HG03354 (cell line): ENCODE measurements around the gene CDH16.

Experiments used
- ATAC-seq: cut with Tn5 transposase; IDR thresholded peaks from one replicate; pipeline ENCODE4 v1.9.1; 2021; ENCODE audit warnings: mild to moderate bottlenecking; ENCODE audit not compliant: unreplicated experiment, poor library complexity, severe bottlenecking

CDH16 gene

GRCh38 chr16:66931665-66932064 is 13.0 kb upstream of the CDH16 start:
- no peak for ATAC-seq

DNA sequence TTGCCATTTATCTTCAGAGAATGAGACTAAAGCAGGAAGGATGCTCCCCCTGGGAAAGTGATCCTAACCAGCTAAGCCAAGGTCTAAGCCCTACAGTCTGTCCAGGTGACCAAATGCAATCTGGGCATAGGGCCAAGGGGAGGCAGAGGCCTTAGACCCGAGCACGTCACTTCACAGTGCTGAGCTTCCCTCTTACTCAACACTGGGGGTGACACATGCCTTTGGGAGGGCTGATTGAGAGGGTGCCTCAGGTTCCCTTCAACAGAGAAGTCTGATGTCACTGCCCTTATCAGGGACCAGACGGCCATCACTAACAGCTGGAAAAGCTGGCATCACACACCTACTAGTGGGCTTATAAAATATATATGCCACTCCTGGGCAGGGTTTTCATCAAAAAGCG is 11.5 kb upstream of the CDH16 start:
- ATAC-seq: no peak

DNA sequence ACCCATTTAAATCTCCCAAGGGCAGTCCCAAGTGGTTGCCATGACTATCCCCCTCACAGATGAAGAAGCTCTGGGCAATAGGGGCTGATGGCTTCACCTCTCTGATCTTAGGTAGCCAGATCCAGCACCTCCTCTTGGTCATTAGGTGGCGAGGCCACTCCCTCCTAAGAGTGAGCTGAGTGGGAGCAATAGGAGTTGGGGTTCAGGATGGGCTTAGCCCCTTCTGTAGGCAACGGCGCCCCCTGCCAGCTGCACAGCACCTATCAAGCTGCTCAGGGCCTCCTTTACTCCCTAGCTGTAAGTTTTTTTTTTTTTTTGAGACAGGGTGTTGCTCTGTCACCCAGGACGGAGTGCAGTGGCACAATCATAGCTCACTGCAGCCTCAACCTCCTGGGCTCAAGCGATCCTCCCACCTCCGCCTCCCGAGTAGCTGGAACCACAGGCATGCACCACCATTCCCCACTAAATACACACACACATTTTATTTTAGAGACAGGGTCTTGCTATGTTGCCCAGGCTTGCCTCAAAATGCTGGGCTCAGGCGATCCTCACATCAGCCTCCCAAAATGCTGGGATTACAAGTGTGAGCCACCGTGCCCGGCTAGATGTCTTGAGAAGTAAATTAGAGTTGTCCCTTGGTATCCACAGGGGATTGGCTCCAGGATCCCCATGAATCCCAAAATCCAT is 10.2 kb upstream of the CDH16 start:
- ATAC-seq: no peak

DNA sequence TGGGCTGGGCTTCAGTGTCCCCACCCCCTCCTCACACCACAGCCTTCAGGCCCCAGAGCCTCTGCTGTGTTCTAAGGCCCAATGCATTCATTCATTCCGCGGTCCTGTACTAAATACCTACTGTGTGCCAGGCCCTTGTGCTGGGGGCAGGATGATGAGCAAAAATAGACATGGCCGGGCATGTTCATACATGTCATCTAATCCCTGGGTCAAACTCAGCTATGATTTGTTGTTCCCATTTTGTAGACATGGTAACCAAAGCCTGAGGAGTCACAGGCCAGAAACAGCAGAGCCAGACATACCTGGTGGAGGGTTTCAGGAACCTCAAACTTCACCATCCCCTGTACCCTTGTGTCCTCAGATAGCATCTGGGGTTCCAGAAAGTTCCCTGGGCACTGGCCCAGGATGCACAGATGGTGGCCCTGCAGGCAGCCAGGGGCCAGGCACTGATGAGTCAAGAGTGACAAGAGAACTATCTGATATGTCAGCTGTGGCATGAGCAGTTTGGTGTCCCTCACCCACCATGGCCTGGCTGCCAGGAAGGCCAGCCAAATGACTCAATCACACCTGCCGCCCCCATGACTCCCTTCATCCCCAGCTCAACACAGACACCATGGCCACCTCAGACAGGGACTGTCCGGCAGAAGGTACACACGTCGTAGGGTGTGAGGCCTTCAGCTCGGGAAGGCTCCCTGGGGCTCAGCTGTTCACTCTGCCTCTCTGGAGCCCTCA is 9.4 kb upstream of the CDH16 start:
- ATAC-seq: no peak

- ATAC-seq: peak; percentile 44
Measured at GRCh38 chr16:66926961-66927436, 8.3 kb upstream of the CDH16 start.

DNA sequence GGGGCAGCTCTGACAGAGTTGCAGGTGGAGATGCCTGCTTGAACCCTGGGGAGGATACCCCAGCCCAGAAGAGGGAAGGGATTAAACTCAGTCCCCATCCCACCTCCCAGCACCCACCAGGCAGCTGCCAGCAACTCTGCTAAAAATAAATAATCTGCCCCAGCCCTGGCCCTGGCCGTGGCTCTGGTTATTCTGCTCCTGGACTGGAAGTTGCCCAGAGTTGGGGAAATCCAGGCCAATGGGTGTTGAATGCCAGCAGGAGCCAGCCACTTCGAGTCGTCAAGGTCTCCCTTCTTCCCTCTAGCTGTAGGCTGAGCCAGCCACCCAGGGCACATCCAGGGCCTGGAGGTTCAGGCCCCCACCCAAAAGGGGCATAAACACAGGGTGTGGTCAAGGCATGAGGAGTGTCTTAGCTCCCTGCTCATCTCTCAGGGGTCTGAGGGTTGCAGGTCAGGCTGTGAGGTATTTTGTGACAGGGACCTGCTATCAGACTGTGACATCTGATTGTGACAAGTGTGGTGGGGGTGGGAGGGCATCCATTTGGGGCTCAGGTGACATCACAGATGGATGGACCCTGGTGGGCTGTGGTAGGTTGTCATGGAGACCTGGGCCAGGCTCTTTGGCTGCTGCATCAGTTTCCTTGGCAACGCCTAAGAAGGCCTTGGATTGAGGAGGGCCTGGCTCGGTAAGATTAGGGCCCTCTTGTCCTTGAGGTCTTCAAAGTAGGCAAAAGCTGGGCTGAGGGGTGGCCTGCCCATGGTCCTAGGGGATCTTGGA is 7.7 kb upstream of the CDH16 start:
- ATAC-seq: no peak

- ATAC-seq: peak; percentile 20
Measured at GRCh38 chr16:66925322-66925840, 6.7 kb upstream of the CDH16 start, which contains the start of gene RRAD. Gene RRAD, minus strand, starts transcription at chr16:66925535. Its CDS starts 356 bp downstream, at chr16:66925179.

- ATAC-seq: peak; percentile 48
Measured at GRCh38 chr16:66924527-66925321, 6.0 kb upstream of the CDH16 start.

DNA sequence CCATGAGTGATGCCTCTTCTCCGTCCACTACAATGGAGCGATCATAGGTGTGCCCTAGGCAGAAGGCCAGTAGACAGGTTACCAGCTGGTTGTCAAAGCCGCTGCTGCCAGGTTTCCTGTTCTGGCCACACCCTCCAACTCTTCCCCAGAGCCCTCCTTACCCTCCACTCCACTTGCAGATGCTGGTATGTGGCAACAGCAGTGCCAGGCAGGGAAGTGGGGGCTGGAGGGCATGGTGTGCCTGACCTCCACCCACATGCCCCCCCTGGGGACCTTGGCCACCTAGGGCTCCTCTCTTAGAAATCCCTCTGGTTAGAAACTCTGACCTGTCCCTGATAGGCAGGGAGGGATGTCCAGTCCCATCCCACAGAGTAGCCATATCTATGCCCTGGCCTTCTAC is 5.2 kb upstream of the CDH16 start:
- ATAC-seq: no peak

DNA sequence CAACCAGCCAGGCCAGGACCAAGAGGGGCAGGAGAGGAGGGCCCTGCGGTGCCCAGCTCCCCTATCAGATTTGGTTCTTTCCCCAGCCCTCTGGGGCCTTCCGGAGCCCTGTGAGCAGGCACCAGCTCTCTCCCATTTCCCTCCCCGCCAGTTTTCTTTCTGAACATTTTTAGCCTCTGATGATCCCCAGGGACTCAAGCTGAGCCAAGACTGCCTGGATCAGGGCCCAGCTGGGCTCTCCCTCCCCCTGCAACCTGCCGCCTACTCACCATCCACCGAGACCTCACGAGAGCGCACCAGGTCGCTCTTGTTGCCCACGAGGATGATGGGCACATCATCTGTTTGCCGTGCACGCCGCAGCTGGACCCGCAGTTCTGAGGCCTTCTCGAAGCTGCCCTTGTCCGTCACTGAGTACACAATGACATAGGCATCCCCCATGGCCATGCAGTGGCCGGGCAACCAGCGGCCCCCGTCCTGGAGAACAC is 4.6 kb upstream of the CDH16 start:
- no peak for ATAC-seq

- ATAC-seq: no peak
Measured at GRCh38 chr16:66921729-66922450, 3.2 kb upstream of the CDH16 start.

DNA sequence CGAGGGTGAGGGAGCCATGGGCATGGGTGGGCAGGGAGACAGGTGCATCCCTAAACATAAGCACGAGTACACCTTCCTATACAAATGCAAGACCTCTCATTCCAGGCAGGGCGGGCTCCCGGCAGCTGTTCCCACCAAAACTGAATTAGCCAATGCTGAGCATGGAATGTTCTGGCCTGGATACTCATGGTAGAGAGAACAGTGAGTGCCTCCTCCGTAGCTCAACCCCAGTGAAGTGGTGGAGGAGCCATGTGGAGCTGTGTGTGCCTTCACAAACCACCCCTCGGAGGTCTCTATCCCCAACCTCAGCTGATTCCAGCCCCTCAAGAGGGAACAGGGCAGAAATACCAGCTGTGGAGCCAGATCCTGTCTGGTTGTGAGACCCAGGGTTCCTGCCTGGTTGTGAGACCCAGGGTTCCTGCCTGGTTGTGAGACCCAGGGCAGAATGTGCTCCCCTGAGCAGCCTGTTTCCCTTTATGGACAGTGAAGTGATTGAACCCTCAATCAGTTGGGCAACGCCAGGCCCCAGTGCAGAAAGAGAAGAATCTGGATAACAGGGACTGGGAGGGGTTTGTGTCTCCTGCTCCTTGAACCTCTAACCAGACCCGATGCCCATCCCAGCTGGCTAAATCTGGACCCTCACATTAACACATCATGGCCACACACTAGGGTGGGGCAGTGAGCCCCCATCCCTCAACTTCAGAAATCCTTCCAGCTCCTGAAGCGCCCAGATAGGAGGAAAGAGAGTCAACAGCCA is 2.4 kb upstream of the CDH16 start:
- ATAC-seq: no peak

GRCh38 chr16:66920299-66920590 is 1.6 kb upstream of the CDH16 start:
- no peak for ATAC-seq

- no peak for ATAC-seq
Measured at GRCh38 chr16:66919569-66920298, 1.0 kb upstream of the CDH16 start.

DNA sequence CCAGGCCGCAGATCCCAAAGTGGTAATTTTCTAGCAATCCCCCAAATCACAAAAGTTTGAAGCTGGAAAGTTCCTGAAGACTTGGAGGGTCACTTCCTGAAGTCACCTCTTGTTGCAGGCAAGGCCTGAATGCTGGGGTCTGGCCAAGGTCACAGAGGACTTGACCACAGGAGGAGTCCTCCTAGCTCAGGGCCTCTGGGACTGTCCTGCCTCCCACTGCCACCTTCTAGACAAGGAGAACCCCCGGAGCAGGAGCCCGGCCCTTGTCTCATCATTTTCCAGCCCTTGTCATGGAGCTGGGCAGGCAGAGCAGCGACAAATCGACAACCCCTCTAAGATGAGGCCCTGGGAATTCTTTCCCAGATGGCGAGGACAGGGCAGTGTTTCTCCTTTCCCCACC is 330 bp downstream of the CDH16 start:
- no peak for ATAC-seq

GRCh38 chr16:66917741-66918140 is 944 bp downstream of the CDH16 start:
- ATAC-seq: no peak

DNA sequence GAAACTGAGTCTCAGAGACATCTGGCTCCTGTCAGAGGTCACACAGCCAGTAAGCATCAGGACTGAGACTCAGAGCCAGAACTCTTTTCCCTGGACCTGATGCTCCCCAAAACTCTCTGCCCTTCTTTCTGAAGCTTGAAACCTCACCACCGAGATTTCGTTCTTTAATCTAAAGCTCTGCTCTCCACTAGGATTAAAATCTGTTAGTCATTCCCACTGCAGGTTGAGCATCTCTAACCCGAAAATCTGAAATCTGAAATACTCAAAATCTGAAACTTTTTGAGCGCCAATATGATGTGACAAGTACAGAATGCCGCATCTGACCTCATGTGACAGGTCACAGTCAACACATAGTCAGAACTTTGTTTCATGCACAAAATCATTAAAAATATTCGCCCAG is 2.2 kb downstream of the CDH16 start:
- ATAC-seq: no peak

- ATAC-seq: no peak
Measured at GRCh38 chr16:66915041-66915440, 3.6 kb downstream of the CDH16 start.
